ENCODE data around the gene APLN. TPM values are rescaled to one million over a fixed set of nuclear protein-coding genes. Genes with fewer than 3 reads are reported as not detected.

APLN gene
- total RNA-seq, 2 donors from 2014 or later, result 1.1 to 1.8 TPM

DNA sequence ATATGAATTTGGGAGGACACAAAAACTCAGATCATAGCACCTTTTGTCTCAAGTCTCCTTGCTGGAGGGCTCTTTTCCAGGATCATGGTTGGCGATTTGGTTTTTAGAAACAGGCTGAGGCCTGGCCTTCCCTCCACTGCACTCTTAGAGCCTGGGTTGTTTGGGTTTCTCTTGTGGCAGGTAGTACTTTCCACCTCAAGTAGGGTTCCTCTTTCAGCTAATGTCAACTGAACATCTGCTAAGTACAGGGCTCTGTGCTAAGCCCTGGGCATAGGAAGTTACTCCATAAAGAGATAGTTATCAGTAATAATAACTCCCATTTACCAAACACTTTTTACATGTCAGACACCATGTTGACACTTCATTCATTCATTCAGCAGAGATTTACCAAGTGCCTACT, 28.2 kb upstream of the APLN start:
- H3K27me3 ChIP-seq (replicated peaks; ENCODE audit: insufficient read depth), result no peaks in the 10 kb centered on the region
- H3K27ac ChIP-seq, result no peak overlapping the region

DNA sequence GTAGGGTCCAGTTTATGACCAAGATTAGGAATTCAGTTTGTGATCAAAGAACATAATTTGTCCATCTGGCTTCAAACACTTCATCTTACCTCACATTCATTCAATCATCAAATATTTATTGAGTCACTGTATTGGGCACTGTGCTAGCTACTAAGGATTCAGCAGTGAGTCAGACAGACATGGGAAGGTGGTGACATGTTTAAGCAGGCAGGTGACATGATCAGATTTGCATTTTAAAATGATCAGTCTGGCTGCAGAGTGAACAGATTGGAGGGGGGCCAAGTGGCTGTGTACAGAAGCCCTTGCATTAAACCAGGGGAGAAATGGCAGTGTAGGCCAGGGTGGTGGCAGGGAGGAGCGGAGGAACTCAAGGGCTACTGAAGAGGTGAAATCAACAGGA, 25.1 kb upstream of the APLN start:
- no peak overlapping the region for H3K27ac ChIP-seq
- TF ChIP-seq, protein P1, sequence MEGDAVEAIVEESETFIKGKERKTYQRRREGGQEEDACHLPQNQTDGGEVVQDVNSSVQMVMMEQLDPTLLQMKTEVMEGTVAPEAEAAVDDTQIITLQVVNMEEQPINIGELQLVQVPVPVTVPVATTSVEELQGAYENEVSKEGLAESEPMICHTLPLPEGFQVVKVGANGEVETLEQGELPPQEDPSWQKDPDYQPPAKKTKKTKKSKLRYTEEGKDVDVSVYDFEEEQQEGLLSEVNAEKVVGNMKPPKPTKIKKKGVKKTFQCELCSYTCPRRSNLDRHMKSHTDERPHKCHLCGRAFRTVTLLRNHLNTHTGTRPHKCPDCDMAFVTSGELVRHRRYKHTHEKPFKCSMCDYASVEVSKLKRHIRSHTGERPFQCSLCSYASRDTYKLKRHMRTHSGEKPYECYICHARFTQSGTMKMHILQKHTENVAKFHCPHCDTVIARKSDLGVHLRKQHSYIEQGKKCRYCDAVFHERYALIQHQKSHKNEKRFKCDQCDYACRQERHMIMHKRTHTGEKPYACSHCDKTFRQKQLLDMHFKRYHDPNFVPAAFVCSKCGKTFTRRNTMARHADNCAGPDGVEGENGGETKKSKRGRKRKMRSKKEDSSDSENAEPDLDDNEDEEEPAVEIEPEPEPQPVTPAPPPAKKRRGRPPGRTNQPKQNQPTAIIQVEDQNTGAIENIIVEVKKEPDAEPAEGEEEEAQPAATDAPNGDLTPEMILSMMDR (IDR thresholded peaks at IDR 0.05), result no peak
- ATAC-seq (ENCODE audit: insufficient number of reproducible peaks, low FRiP score, low read depth) (no peak), DNase-seq (ENCODE audit: low spot score) (no peak)
- peaks cover 0 to 14% of the 10 kb centered on the region in 2 donors for H3K4me1 ChIP-seq (ENCODE audit: control insufficient read depth in 1 of 2, low read depth in 2 of 2)
- no peaks in the 10 kb centered on the region for H3K9me3 ChIP-seq
- H3K4me3 ChIP-seq, result no peak overlapping the region
- H3K36me3 ChIP-seq, result no peaks in the 10 kb centered on the region
- H3K27me3 ChIP-seq (replicated peaks; ENCODE audit: insufficient read depth), result no peaks in the 10 kb centered on the region

More for the DNA sequence above, 28.2 kb upstream of the APLN start:
- no peak for DNase-seq (ENCODE audit: low spot score)
- Histone ChIP-seq H3K9me3 (no peaks in the 10 kb centered on the region), H3K4me1 (ENCODE audit: control insufficient read depth in 1 of 2, low read depth in 2 of 2) (peaks cover 0 to 8% of the 10 kb centered on the region in 2 donors), H3K4me3 (no peak overlapping the region), H3K36me3 (no peaks in the 10 kb centered on the region)
- TF ChIP-seq, protein P1 (IDR thresholded peaks at IDR 0.05), result no peak
- no peak for ATAC-seq (ENCODE audit: insufficient number of reproducible peaks, low FRiP score, low read depth)

DNA sequence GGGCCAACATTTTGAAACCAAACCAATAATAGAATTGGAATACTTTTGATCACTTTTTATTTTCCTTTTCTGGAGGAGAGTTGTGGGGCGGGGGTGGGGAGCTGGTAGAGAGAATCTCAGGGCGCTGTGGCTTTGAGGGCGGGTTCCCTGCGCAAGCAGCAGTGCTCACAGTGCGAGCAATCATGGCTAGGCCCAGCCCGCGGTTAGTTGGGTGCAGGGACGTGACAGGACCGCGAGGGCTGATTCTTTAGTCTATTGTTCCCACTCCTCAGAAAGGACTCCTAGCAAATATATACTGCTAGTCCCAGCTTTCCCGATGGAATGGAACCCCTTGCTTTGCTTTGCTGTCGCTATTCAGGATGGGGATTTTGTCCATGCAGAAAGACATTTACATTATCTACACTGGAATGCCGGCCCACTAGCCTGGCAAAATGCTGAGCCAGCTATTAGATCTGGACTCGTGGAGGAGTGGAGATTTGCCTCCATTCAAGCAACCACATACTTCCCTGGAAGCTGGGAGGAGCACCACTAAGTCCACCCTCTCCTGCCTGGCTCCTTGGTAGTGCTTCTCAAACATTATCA, 23.9 kb upstream of the APLN start:
- TF ChIP-seq, protein P1 (IDR thresholded peaks at IDR 0.05), result no peak
- DNase-seq (ENCODE audit: low spot score) (no peak), ATAC-seq (ENCODE audit: insufficient number of reproducible peaks, low FRiP score, low read depth) (peak; percentile 18)
- peaks cover 0 to 14% of the 10 kb centered on the region in 2 donors for H3K4me1 ChIP-seq (ENCODE audit: control insufficient read depth in 1 of 2, low read depth in 2 of 2)
- no peaks in the 10 kb centered on the region for H3K9me3 ChIP-seq
- peak overlapping the region; percentile 84 to 89 for H3K27ac ChIP-seq
- H3K36me3 ChIP-seq, result no peaks in the 10 kb centered on the region
- H3K4me3 ChIP-seq, result peak overlapping the region; percentile 67
- no peaks in the 10 kb centered on the region for H3K27me3 ChIP-seq (replicated peaks; ENCODE audit: insufficient read depth)

DNA sequence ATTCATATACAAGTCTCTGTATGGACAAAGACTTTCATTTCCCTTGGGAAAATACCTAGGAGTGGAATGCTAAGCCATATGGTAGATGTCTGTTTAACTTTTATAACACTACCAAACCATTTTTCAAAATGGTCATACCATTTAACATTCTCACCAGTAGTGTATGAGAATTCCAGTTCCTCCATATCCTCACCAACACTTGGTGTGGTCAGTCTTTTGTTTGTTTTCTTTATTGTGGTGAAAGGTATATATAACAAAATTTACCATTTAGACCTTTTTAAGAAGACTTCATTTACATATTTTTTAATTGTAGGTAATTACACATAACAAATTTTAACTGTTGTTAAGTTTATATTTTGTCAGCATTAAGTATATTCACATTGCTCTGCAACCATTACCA, 12.7 kb upstream of the APLN start:
- DNase-seq (ENCODE audit: low spot score), result no peak
- Histone ChIP-seq H3K27me3 (replicated peaks; ENCODE audit: insufficient read depth) (no peaks in the 10 kb centered on the region), H3K4me3 (no peak overlapping the region), H3K27ac (no peak overlapping the region), H3K4me1 (ENCODE audit: control insufficient read depth in 1 of 2, low read depth in 2 of 2) (peaks cover 10 to 21% of the 10 kb centered on the region in 2 donors), H3K36me3 (no peaks in the 10 kb centered on the region), H3K9me3 (no peaks in the 10 kb centered on the region)
- ATAC-seq (ENCODE audit: insufficient number of reproducible peaks, low FRiP score, low read depth), result no peak
- TF ChIP-seq, protein P1 (IDR thresholded peaks at IDR 0.05), result no peak

DNA sequence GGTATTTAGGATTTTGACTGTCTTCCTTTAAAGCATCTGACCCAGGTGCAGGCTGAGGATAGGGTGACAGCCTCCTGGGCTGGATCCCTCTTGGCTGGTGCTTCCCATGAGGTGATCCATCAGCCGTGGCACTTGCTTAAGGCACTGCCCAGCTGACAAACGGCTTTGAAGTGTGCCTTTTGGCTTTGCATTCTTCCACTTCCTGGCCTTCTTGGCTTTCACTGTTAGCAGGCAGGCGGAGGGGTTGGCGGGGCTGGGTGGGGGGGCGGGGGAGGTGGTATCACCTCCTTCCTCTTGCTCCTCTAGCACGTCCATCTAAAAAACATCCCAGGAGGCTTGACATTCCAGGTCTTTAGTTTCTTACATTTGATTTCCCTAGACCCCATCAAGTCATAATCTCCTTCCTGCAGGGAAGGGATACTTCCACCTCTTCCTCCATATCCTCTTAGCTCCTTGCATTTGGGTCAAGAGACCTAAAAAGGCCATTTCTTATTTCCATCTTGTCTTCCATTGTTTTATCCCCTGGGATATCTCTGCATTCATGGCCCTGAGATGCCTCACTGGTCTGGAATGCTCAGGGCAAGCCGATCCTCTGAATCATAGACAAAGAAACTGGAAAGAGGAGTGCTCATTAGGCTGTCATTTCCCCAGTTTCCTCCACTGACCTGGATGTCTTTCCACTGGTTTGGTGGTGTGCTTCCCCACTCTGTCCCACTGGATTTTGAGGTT, 11.3 kb upstream of the APLN start:
- peak; percentile 78 for ATAC-seq (ENCODE audit: insufficient number of reproducible peaks, low FRiP score, low read depth)
- TF ChIP-seq, protein P1 (IDR thresholded peaks at IDR 0.05), result no peak
- peak overlapping the region; percentile 65 to 66 for H3K27ac ChIP-seq
- H3K27me3 ChIP-seq (replicated peaks; ENCODE audit: insufficient read depth), result no peaks in the 10 kb centered on the region
- no peaks in the 10 kb centered on the region for H3K9me3 ChIP-seq
- H3K4me3 ChIP-seq, result no peak overlapping the region
- H3K4me1 ChIP-seq (ENCODE audit: control insufficient read depth in 1 of 2, low read depth in 2 of 2), result peaks cover 10 to 21% of the 10 kb centered on the region in 2 donors
- no peak for DNase-seq (ENCODE audit: low spot score)
- no peaks in the 10 kb centered on the region for H3K36me3 ChIP-seq
